HepG2 (cell line): Measurements from ENCODE around the gene IRF3. TPM values are rescaled to one million over a fixed set of nuclear protein-coding genes. Genes with fewer than 3 reads are reported as not detected.

Experiments
- ATAC-seq: fragments of 200-7000 bp; cut with Tn5 transposase; 3 replicates; pipeline ENCODE4 v1.9.1; 2020; ENCODE audit warnings: mild to moderate bottlenecking, moderate library complexity
- BruUV-seq: library from RNA; stranded (reverse); fragments of 400-500 nt; replicated peaks from 2 replicates; lab custom pipeline; 2021; lab: Mats Ljungman, UMichigan
- CTCF ChIA-PET: fragments of 300-600 bp; formaldehyde crosslinking; extraction: SDS; loops from one replicate; lab custom pipeline; 2021; ENCODE audit warnings: low total read pairs, inconsistent platforms, low intra/inter-chr PET ratio; lab: Yijun Ruan, JAX
- POLR2A ChIA-PET: fragments of 350-600 bp; sonication (Branson Sonifier 250); formaldehyde crosslinking; loops from one replicate; lab custom pipeline; 2020; ENCODE audit warnings: antibody characterized with exemption, inconsistent platforms; lab: Yijun Ruan, JAX
- DNase-seq: peaks from one replicate; pipeline ENCODE4 v3.0.0-alpha.2; 2015; ENCODE audit warnings: low spot score
- FAIRE-seq: peaks from 3 replicates; lab custom pipeline; 2011; peaks lifted over from hg19 to GRCh38; lab: Jason Lieb, UNC
- H2AFZ ChIP-seq: one replicate; pipeline ENCODE4 v1.6.1; 2011; ENCODE audit warnings: low read length, inconsistent platforms
- H3K27ac ChIP-seq: fragments of 300-600 bp; 3 replicates; pipeline ENCODE4 v1.8.0; 2011; ENCODE audit warnings: mixed run types, mild to moderate bottlenecking, mixed read lengths, low read length, inconsistent platforms; ENCODE audit not compliant: insufficient read depth; ENCODE audit errors: extremely low read length
- H3K27me3 ChIP-seq, 2 experiments: fragments of 200-600 bp in 1 of 2; 2 replicates in 1 of 2; 3 replicates in 1 of 2; pipeline versions ENCODE4 v1.6.0 to v1.8.0; 2011; ENCODE audit warnings: low read length in 2 of 2, mild to moderate bottlenecking in 2 of 2, moderate library complexity in 2 of 2, inconsistent platforms in 1 of 2; ENCODE audit not compliant: insufficient read depth in 2 of 2, control insufficient read depth in 1 of 2
- H3K36me3 ChIP-seq, 2 experiments: fragments of 200-600 bp in 1 of 2; replicated peaks in 1 of 2; 2 replicates in 1 of 2; 3 replicates in 1 of 2; pipeline versions ENCODE4 v1.5.1 to v1.8.0; 2011; ENCODE audit warnings: low read length in 2 of 2, inconsistent platforms in 1 of 2; ENCODE audit not compliant: insufficient read depth in 2 of 2, control insufficient read depth in 1 of 2
- H3K4me1 ChIP-seq: 2 replicates; pipeline ENCODE4 v1.5.1; 2012; ENCODE audit warnings: low read length, inconsistent platforms; ENCODE audit not compliant: insufficient read depth
- H3K4me2 ChIP-seq: 2 replicates; pipeline ENCODE4 v1.6.0; 2011; ENCODE audit warnings: low read depth, low read length, inconsistent platforms
- H3K4me3 ChIP-seq, 3 experiments: fragments of 200-600 bp in 1 of 3; sonication (generic), shearing (Covaris generic) in 1 of 3; replicated peaks in 1 of 3; 2 replicates each; pipeline ENCODE4 v1.5.1; 2011 to 2016; ENCODE audit warnings: low read length in 3 of 3, inconsistent platforms in 2 of 3, low read depth in 2 of 3, mild to moderate bottlenecking in 2 of 3, control low read depth in 1 of 3, mixed read lengths in 1 of 3; ENCODE audit not compliant: insufficient read depth in 1 of 3
- H3K79me2 ChIP-seq: one replicate; pipeline ENCODE4 v1.6.1; 2011; ENCODE audit warnings: low read length, inconsistent platforms; ENCODE audit not compliant: insufficient read depth
- H3K9ac ChIP-seq: 2 replicates; pipeline ENCODE4 v1.6.0; 2011; ENCODE audit warnings: mild to moderate bottlenecking, low read depth, low read length, inconsistent platforms; ENCODE audit not compliant: insufficient read depth
- H3K9me3 ChIP-seq: 2 replicates; pipeline ENCODE4 v1.5.1; 2012; ENCODE audit warnings: mild to moderate bottlenecking, low read length
- H4K20me1 ChIP-seq: 2 replicates; pipeline ENCODE4 v1.6.0; 2011; ENCODE audit warnings: inconsistent platforms, mild to moderate bottlenecking, low read length, moderate library complexity; ENCODE audit not compliant: insufficient read depth
- CREB1 ChIP-seq, 2 experiments: fragments of 450-650 bp in 1 of 2; IDR thresholded peaks; 2 replicates each; pipeline ENCODE4 v1.6.1; 2016 to 2017; ENCODE audit warnings: control low read depth in 1 of 2, mild to moderate bottlenecking in 1 of 2, missing compliant biosample characterization in 1 of 2, missing genetic modification characterization in 1 of 2
- FOXA3 ChIP-seq: IDR thresholded peaks from 2 replicates; pipeline ENCODE4 v1.6.1; 2016; ENCODE audit warnings: missing genetic modification reagents, missing compliant biosample characterization
- FOXP1 ChIP-seq, 2 experiments: fragments of 450-650 bp in 1 of 2; IDR thresholded peaks; 2 replicates each; pipeline ENCODE4 v1.6.1; 2017 to 2018; ENCODE audit warnings: antibody characterized with exemption in 1 of 2
- GABPB1 ChIP-seq: IDR thresholded peaks from 2 replicates; pipeline ENCODE4 v1.6.1; 2016; ENCODE audit warnings: mild to moderate bottlenecking, missing genetic modification reagents, moderate library complexity, missing compliant biosample characterization
- KLF9 ChIP-seq: IDR thresholded peaks from 2 replicates; pipeline ENCODE4 v1.6.1; 2016; ENCODE audit warnings: low read depth
- RARA ChIP-seq: IDR thresholded peaks from 2 replicates; pipeline ENCODE4 v1.6.1; 2016; ENCODE audit warnings: missing genetic modification reagents, missing compliant biosample characterization
- RBM22 ChIP-seq: fragments of 200-400 bp; formaldehyde crosslinking; optimal IDR thresholded peaks from 2 replicates; pipeline ENCODE3; 2017; ENCODE audit warnings: mild to moderate bottlenecking, low read length, moderate library complexity
- RXRB ChIP-seq: IDR thresholded peaks from 2 replicates; pipeline ENCODE4 v1.6.1; 2016; ENCODE audit warnings: borderline replicate concordance, missing genetic modification reagents, missing compliant biosample characterization
- SAP130 ChIP-seq: IDR thresholded peaks from 2 replicates; pipeline ENCODE4 v1.6.1; 2016; ENCODE audit warnings: low read depth
- TBX3 ChIP-seq: fragments of 450-650 bp; IDR thresholded peaks from 2 replicates; pipeline ENCODE4 v1.6.1; 2017; ENCODE audit warnings: antibody characterized with exemption, mild to moderate bottlenecking, inconsistent platforms, borderline replicate concordance
- TCF7L2 ChIP-seq: IDR thresholded peaks from 2 replicates; pipeline ENCODE4 v1.6.1; 2011; ENCODE audit warnings: mild to moderate bottlenecking, low read depth, low read length, moderate library complexity
- ZBTB38 ChIP-seq: sonication (generic); formaldehyde crosslinking; IDR thresholded peaks from 2 replicates; pipeline ENCODE4 v1.5.1; 2020; ENCODE audit warnings: mild to moderate bottlenecking, missing genetic modification reagents
- ZNF83 ChIP-seq: sonication (generic); formaldehyde crosslinking; IDR thresholded peaks from 2 replicates; pipeline ENCODE4 v1.4.0; 2020; ENCODE audit warnings: missing genetic modification reagents, mild to moderate bottlenecking, borderline replicate concordance
- whole genome bisulfite sequencing: methylation state at CpG from one replicate; pipeline ENCODE4 v1.1.6; 2017; ENCODE audit warnings: low lambda C conversion rate; 5-methylcytosine and 5-hydroxymethylcytosine counted together
- in situ Hi-C: cut with HindIII; loops from 2 replicates; pipeline ENCODE4 v1.10.0; 2017; ENCODE audit warnings: low pct_unique_long_range_greater_than_20kb; ENCODE audit not compliant: extremely low pct_ligation_motif_present
- intact Hi-C: fragments of 100-400 bp; cut with micrococcal nuclease; formaldehyde crosslinking; loops from one replicate; pipeline ENCODE4 v1.10.0; 2022; ENCODE audit not compliant: unreplicated experiment
- polyA plus RNA-seq, 8 experiments: library from polyadenylated mRNA; depleted of rRNA in 3 of 8; stranded (reverse) in 7 of 8; unstranded in 1 of 8; fragments of >200 nt; fragmentation: Illumina TruSeq in 4 of 8; extraction: Trizol in 4 of 8; gene quantifications; 2 replicates each; pipeline versions ENCODE4 v1.2.1 to v1.2.3, GENCODE V29; 2011 to 2016; ENCODE audit warnings: low read depth in 4 of 8, missing spikeins in 1 of 8, mixed read lengths in 1 of 8; ENCODE audit not compliant: insufficient read depth in 1 of 8
- total RNA-seq, 5 experiments: library from RNA; depleted of rRNA; stranded (reverse); fragments of >200 nt; fragmentation: Illumina TruSeq; extraction: Trizol; gene quantifications; 2 replicates each; pipeline ENCODE4 v1.2.3, GENCODE V29; 2016; ENCODE audit warnings: low read depth in 1 of 5
- TF ChIP-seq, protein P1 (sequence below): IDR thresholded peaks from 2 replicates; pipeline ENCODE4 v1.6.1; 2016; ENCODE audit warnings: missing genetic modification reagents, missing compliant biosample characterization
- TF ChIP-seq, protein P2 (sequence below): IDR thresholded peaks from 2 replicates; pipeline ENCODE4 v1.6.1; 2016; ENCODE audit warnings: missing compliant biosample characterization, missing genetic modification reagents, borderline replicate concordance
- TF ChIP-seq, protein P3 (sequence below): IDR thresholded peaks from 2 replicates; pipeline ENCODE4 v1.4.0; 2020; ENCODE audit warnings: mild to moderate bottlenecking, missing genetic modification reagents
- TF ChIP-seq, protein P4 (sequence below): sonication (generic); formaldehyde crosslinking; IDR thresholded peaks from 2 replicates; pipeline ENCODE4 v1.4.0; 2020; ENCODE audit warnings: missing genetic modification reagents

IRF3 gene
- total and polyA plus RNA-seq, 2 of the 13 experiments (the other 11 are each of a cell fraction or from before 2014, with no cell fraction given), result 61.9 to 65.5 TPM

DNA sequence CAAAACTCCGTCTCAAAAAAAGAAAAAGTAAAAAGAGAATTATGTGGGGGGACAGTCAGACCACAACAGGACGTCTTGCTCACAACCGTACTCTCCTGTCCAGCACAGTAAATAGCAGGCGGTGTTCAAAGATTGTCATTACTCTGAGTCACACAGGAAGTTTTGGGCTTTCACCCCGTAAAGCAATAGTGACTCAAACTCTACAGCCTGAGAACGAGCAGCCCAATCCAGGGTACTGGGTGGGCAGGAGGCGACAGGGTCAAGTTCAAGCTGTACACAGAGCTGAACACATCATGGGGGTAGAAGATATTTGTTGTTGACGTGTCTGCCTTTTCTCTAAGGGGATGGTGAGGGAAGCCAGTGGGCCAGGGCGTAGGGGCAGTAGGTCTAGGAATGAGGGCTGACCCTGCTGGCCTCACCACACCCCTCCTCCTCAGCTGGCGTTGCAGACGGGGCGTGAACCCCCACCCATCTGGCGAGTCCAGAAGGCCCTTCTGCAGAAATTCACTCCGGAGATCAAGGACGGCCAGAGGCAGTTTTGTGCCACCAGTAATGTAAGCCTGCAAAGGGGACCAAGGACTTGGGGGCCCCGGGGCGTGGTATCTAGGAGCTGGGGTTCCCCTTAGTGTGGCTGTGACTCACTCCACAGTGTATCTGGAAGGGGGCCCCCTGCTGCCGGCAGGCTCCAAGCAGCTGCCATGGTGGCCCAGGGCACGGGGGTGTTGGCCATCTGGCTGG lies 51.4 kb downstream of the IRF3 start:
- Histone ChIP-seq H3K9ac (no peak overlapping the region), H3K27me3 (no peaks in the 10 kb centered on the region), H3K27ac (no peak overlapping the region), H3K79me2 (peaks cover 3% of the 10 kb centered on the region), H3K4me1 (peaks cover 17% of the 10 kb centered on the region), H3K9me3 (no peaks in the 10 kb centered on the region), H3K36me3 (peaks cover 19 to 50% of the 10 kb centered on the region in 2 experiments; a peak in 4 of 5 replicates), H3K4me2 (no peak overlapping the region), H4K20me1 (peaks cover 3% of the 10 kb centered on the region), H3K4me3 (no peak overlapping the region), H2AFZ (no peak overlapping the region)
- in situ Hi-C loops, result no loop called here
- CTCF ChIA-PET, result no interaction called here
- BruUV-seq, result no TSS peak
- 76% methylated on average over 9 of the region's 19 CpGs for WGBS
- POLR2A ChIA-PET, result interaction anchor here (0.9 to 2.6 kb wide), 2 partner anchors 26 to 32 kb away, joined by 3 to 6 read pairs; partner anchors contain the start of gene RRAS
- DNase-seq, result peak; percentile 51
- no peak for FAIRE-seq
- intact Hi-C loops, result no loop called here
- peak; percentile 69 for ATAC-seq
- TF ChIP-seq, protein P1, sequence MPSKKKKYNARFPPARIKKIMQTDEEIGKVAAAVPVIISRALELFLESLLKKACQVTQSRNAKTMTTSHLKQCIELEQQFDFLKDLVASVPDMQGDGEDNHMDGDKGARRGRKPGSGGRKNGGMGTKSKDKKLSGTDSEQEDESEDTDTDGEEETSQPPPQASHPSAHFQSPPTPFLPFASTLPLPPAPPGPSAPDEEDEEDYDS (CRISPR knock-in tag), result no peak
- TF ChIP-seq FOXP1 (IDR thresholded peaks at IDR 0.05) (no peak), FOXP1 (CRISPR knock-in tag; IDR thresholded peaks at IDR 0.05) (no peak), RARA (CRISPR knock-in tag) (peak; percentile 92), RXRB (CRISPR knock-in tag) (peak; percentile 68; the same call in 1 of the 2 replicates), TCF7L2 (no peak), ZNF83 (CRISPR knock-in tag) (no peak), FOXA3 (CRISPR knock-in tag) (peak; percentile 57), ZBTB38 (CRISPR knock-in tag) (peak; percentile 81), RBM22 (no peak), GABPB1 (CRISPR knock-in tag) (0 out of 2 replicates have a peak, but pooled peaks have one; percentile 20), TBX3 (0 out of 2 replicates have a peak, but pooled peaks have one; percentile 34), CREB1 (IDR thresholded peaks at IDR 0.05) (0 out of 2 replicates have a peak, but pooled peaks have one; percentile 9), CREB1 (CRISPR knock-in tag; IDR thresholded peaks at IDR 0.05) (no peak), KLF9 (no peak), SAP130 (CRISPR knock-in tag) (peak; percentile 70)
- TF ChIP-seq, protein P2, sequence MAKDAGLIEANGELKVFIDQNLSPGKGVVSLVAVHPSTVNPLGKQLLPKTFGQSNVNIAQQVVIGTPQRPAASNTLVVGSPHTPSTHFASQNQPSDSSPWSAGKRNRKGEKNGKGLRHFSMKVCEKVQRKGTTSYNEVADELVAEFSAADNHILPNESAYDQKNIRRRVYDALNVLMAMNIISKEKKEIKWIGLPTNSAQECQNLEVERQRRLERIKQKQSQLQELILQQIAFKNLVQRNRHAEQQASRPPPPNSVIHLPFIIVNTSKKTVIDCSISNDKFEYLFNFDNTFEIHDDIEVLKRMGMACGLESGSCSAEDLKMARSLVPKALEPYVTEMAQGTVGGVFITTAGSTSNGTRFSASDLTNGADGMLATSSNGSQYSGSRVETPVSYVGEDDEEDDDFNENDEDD (CRISPR knock-in tag), result no peak
- TF ChIP-seq, protein P3, sequence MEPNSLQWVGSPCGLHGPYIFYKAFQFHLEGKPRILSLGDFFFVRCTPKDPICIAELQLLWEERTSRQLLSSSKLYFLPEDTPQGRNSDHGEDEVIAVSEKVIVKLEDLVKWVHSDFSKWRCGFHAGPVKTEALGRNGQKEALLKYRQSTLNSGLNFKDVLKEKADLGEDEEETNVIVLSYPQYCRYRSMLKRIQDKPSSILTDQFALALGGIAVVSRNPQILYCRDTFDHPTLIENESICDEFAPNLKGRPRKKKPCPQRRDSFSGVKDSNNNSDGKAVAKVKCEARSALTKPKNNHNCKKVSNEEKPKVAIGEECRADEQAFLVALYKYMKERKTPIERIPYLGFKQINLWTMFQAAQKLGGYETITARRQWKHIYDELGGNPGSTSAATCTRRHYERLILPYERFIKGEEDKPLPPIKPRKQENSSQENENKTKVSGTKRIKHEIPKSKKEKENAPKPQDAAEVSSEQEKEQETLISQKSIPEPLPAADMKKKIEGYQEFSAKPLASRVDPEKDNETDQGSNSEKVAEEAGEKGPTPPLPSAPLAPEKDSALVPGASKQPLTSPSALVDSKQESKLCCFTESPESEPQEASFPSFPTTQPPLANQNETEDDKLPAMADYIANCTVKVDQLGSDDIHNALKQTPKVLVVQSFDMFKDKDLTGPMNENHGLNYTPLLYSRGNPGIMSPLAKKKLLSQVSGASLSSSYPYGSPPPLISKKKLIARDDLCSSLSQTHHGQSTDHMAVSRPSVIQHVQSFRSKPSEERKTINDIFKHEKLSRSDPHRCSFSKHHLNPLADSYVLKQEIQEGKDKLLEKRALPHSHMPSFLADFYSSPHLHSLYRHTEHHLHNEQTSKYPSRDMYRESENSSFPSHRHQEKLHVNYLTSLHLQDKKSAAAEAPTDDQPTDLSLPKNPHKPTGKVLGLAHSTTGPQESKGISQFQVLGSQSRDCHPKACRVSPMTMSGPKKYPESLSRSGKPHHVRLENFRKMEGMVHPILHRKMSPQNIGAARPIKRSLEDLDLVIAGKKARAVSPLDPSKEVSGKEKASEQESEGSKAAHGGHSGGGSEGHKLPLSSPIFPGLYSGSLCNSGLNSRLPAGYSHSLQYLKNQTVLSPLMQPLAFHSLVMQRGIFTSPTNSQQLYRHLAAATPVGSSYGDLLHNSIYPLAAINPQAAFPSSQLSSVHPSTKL, result 0 out of 2 replicates have a peak, but pooled peaks have one; percentile 12
- TF ChIP-seq, protein P4, sequence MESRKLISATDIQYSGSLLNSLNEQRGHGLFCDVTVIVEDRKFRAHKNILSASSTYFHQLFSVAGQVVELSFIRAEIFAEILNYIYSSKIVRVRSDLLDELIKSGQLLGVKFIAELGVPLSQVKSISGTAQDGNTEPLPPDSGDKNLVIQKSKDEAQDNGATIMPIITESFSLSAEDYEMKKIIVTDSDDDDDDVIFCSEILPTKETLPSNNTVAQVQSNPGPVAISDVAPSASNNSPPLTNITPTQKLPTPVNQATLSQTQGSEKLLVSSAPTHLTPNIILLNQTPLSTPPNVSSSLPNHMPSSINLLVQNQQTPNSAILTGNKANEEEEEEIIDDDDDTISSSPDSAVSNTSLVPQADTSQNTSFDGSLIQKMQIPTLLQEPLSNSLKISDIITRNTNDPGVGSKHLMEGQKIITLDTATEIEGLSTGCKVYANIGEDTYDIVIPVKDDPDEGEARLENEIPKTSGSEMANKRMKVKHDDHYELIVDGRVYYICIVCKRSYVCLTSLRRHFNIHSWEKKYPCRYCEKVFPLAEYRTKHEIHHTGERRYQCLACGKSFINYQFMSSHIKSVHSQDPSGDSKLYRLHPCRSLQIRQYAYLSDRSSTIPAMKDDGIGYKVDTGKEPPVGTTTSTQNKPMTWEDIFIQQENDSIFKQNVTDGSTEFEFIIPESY (CRISPR knock-in tag), result peak; percentile 60
